Inflammatory macrophage (primary cell): ENCODE data around the gene MARK4.

Experiments
- DNase-seq, 2 donors: peaks; one replicate each; pipeline ENCODE4 v3.0.0-alpha.2; 2020 to 2022

The MARK4 gene

DNA sequence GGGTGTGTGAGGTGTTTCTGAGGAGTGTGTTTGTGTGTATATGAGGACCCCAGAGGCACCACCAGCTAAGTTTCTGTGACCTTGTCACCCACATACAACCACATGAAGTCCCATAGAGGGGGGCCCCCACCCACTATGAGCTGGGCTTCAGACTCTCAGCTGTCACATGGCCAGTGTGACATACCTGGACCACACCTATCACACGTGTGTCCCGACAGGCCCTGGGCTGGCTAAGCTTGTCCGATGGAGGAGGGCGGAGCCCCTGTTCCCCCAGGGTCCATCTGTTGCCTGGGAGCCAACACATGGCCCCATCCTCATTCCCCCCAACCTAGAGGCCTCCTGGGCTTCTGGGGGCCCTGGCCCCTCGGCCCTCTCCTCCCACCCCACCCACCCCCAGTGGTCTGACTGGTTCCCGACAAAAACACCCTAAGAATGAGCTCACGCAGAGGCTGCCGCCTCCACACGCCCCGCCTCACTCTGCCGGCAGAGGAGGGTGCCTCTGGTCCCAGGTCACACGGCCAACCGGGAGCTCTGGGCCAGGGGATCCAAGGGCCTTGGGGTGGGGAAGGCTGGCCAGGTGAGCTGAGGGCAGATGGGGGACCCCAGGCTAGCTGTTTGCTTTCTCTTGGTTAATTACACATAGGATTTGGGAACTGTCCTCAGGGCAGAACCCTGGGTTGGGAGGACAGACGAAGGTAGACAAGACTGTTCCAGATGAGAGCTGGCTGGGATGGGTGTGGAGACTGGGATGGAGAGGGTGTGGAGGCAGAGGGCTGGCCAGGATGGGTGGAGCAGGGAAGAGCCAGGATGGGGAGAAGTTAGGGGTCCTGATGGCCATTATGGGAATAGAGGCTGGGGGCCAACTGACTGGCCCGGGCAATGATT lies 93.8 kb downstream of the MARK4 start:
- no peak for DNase-seq

DNA sequence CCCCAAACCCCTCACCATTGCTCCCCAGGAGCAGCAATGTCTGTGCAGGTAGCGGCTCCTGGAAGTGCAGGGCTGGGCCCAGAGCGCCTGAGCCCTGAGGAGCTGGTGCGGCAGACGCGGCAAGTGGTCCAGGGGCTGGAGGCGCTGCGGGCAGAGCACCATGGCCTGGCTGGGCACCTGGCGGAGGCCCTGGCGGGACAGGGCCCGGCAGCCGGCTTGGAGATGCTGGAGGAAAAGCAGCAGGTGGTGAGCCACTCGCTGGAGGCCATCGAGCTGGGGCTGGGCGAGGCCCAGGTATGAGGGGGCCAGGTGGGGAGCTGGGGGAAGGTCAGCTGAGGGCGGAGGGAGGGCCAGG lies 94.4 kb downstream of the MARK4 start:
- DNase-seq = no peak

DNA sequence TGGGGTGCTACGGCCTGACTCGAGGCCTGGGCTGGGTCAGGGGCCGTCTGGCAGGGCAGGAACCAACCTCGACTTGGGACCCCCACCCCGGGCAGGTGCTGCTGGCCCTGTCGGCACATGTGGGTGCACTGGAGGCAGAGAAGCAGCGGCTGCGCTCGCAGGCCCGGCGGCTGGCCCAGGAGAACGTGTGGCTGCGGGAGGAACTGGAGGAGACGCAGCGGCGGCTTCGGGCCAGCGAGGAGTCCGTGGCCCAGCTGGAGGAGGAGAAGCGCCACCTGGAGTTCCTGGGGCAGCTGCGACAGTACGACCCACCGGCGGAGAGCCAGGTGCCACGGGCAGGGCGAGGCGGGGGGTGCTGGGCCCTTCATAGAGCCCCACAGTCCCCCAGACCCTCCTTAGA lies 95.4 kb downstream of the MARK4 start:
- DNase-seq = no peak

DNA sequence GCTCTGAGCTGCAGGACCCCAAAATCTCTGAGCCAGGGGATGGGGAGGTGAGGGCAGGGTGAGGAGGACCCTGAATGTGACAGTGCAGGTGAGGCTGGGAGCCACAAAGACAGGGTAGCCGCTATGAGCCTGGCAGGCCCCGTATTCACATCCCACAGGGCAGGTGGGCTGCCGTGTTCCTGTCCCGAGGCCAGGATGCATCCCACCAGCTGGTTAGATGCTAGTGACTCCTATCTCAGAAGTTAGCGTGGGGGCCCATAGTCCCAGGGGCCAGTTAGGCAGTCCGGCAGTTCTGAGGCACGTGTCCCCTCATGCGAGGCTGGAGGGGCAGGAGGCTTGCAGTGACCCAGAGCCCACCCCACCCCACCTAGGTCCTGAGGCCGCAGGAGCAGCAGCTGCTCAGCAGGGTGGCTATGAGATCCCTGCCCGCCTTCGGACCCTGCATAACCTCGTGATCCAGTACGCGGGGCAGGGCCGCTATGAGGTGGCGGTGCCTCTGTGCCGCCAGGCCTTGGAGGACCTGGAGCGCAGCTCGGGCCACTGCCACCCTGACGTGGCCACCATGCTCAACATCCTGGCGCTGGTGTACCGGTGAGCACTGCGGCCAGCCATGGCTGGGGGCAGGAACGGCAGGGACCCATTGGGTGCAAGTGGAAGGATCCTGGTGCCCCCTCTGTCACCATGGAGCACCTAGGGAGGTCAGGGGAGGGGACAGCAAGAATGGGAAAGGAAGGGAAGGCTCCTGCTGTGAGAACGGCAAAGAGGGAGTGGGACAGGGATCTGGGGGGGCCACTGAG lies 96.7 kb downstream of the MARK4 start:
- DNase-seq = no peak

DNA sequence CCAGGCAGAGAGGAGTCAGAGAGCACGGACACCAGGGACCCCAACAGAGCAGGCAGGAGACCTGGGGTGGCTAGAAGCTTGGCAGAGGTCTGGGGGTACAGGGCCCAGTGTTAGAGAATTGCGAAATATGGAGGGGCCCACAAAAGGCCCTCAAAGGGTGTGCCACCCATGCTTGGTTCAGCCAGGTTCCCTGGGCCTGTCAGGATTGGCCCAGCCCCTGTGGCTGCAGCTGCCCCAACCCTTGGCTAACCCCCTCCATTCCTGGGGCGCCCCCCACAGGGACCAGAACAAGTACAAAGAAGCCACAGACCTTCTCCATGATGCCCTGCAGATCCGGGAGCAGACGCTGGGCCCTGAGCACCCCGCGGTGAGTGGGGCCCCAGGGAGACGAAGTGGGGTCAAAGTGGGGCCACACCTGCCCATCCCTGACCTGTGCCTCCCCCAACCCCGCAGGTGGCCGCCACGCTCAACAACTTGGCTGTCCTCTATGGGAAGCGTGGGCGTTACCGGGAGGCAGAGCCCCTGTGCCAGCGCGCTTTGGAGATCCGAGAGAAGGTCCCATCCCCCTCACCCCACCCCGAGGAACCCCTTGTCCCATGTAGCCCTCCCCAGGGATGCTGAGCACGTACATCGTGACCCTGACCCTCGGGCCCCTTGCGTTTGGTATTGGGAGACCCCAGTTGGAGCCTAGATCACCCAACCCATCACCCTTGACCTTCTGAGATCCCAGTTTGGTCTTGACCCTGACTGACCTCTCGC lies 97.5 kb downstream of the MARK4 start:
- DNase-seq = no peak

DNA sequence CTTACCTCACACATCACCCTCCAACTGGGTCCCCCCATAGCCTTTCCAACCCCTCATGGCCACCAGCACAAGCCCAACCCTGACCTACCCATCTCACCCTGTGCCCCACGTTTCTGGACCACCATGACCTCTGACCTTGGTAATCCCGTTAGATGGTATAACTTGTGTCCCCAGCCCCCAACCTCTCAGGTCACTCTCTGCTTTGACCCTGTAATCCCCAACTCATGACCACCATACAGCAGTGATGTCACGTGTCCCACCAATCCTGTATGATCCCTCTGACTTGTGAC lies 98.0 kb downstream of the MARK4 start:
- DNase-seq = no peak

DNA sequence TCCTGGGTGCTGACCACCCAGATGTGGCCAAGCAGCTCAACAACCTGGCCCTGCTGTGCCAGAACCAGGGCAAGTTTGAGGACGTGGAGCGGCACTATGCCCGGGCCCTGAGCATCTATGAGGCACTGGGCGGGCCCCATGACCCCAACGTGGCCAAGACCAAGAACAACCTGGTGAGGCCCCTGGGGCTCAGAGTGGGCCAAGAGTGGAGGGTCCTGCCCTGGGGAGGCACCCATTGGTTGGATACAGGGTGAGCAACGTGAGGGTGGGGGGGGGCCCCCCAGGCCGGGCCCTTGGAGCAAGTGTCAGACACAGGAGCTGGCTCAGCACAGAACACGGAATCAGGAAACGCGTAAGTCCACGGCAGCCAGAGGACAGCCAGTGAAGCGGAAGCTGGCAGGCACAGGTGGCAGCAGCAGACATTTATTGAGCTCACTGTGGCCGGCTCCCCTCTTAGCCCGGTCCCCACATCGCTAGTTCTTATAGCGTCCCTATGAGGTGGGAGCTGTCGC lies 98.4 kb downstream of the MARK4 start:
- no peak for DNase-seq

DNA sequence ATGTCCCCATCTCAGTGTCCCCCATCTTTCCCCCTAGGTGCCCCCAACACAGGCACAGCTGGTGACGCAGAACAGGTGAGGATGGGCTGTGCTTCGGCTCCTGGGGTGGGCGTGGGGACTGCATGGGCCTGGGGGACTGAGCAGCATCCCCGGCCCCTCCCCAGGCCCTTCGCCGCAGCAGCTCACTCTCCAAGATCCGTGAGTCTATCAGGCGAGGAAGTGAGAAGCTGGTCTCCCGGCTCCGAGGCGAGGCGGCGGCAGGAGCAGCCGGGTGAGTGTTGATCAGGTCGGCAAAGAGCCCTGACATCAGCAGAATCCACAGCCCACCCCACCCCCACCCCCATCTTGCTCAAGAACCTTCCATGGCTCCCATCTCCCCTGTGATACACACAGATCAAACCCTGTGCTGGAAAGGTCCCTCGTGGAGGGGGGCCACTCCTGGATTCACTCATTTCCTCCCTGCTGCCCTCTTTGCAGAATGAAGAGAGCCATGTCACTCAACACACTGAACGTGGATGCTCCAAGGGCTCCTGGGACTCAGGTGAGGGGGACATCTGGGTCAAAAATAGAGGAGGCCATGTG lies 99.5 kb downstream of the MARK4 start:
- no peak for DNase-seq

DNA sequence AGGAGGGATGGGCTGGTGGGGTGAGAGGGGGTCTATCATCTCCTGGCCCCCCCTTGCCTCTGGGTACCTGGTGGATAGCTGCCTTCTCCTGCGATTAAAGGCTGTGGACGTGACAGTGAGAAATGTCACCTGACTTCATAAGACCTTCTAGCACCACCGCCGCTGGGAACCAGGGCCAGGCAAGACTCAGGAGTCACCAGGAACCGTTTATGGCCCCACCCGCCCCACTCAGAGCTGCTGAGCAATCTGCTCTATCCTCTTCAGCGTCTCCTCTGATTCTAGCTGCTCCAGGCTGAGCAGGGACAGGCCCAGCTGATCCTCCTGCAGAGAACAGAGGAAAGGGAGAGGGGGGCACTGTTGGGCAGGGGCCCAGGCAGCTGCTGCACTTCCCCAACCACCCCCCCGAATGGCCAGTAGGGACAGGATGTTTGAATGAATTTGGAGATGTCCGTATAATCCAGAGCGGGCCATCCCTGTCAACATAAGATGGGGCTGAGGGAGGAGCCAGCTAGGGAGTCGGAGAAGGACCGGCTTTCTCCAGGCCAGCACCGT lies 100.4 kb downstream of the MARK4 start:
- DNase-seq = no peak

DNA sequence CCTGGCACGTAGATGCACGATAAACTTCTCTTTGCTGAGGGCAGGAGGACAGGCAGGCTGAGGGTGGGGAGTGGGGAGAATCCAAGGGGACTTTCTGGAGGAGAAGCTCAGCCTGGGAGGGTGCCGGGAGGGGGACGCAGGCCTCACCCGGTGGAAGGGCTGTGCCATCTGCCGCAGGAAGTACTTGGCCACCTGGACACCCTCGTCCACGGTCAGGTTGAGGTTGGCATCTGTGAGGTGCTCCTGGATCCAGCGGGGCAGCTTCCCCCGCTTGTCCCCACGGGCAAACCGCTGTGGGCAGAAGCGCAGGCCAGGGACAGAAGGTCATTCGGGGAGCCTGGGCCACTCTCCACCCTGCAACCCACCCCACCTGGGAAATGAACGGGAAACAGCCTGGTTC lies 101.0 kb downstream of the MARK4 start:
- DNase-seq = no peak

DNA sequence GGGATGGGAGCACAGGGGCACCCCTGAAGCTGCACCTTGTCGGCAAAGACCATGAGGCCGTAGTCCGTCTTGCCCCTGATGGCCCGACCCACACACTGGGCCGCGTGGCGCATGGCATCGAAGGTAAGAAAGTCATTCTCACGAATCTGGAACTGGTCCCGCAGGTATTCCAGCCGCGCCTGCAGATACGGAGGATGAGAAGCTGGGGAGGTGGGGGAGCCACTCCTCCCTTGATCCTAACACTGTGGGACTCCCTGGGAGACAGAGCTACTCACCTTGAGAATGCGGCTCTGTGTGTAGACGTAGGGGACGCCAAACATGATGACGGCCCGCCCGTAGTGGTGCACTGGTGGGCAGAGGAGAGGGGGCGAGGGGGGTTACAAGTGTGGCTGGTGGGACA lies 101.4 kb downstream of the MARK4 start:
- DNase-seq = no peak

DNA sequence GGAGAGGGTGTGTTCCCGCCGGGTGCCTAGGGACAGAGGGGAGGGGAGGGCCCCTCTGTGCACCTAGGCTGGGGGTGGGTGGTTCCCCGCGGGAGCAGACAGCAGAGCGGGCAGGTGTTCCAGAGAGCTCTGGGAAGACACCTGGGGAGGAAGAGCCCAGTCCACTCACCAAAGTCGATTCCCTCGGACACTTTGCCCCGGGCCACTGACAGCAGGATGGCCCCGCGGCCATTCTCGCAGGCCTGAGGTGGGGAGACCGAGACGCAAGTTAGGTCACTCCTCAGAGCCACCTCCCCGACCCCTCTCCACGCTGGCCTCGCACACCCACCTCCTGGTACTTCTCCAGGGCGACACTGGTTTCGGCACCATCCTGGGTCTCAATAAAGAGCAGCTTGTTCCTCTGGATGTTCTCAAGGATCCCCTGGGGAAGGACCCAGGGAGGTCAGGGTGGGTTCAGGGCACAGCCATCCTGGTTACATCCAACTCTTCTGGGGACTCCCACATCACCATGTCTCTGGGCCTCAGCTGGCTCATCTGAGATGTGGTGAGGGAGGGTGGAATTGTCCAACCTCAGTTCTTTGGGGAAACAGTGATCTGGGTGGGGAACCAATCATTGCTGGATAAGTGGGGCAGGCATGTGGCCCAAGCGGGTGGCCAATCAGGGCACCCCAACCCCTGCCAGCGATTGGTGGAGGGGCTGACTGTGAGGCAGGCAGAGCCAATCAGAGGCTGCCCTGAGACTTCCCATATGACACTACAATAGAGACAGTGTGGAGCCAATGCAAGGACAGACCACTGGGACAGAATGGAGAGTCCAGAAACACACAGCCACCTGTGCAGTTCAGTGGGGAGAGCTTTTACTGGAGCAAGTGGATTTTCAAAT lies 102.1 kb downstream of the MARK4 start:
- DNase-seq = no peak

DNA sequence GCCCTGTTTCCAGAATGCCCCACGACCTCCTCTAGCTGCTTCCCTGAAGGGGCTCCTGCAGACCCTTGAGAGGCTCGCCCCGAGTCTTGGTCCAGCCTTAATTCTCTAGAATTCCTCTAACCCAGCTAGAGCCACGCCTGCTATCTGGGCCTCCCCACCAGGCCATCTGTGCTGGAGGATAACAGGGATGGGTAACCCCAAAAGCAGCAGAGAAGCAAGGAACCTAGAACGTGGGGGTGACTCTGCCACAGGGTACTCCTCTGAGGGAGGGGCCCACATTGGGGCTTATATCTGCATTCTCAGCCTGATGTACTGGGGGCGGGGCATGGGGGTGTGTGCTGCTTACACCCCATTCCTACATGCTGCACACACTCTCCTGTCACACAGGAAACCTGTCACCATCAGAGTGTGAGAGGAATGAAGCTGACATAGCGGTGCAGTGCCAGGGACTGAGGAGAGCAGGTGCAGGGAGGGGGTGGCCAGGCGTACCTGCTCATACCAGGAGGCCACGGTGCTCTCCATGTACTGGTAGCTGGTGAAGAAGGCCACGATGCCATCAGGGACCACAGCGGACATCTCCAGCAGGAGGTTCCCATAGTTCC lies 103.3 kb downstream of the MARK4 start:
- no peak for DNase-seq
